ENCODE results near the gene MPP3. TPM values are rescaled to one million over a fixed set of nuclear protein-coding genes. Genes with fewer than 3 reads are reported as not detected.

Gene MPP3
- total and polyA plus RNA-seq, 2 donors (not counting 1 experiment from before 2014, with no cell fraction given), result 0.16 TPM; not detected in 1

GRCh38 chr17:43860927-43861622 lies 28.1 kb upstream of the MPP3 start:
- H3K9ac ChIP-seq (ENCODE audit: low read length), result no peak overlapping the region
- Mint-ChIP-seq H3K4me1 (no peaks in the 10 kb centered on the region), H3K27me3 (peaks cover 38% of the 10 kb centered on the region), H3K9me3 (ENCODE audit: insufficient read depth) (no peaks in the 10 kb centered on the region), H3K4me3 (no peak overlapping the region), H3K27ac (no peak overlapping the region)
- H3K27ac ChIP-seq (ENCODE audit: low read length in 2 of 2), result no peak overlapping the region
- H3K4me1 ChIP-seq (ENCODE audit: control insufficient read depth in 2 of 2, insufficient read depth in 2 of 2, low read length in 2 of 2), result no peaks in the 10 kb centered on the region
- peaks cover 0 to 23% (median 2%) of the 10 kb centered on the region in 4 experiments for H3K27me3 ChIP-seq (replicated peaks in 1 of 4; ENCODE audit: control extremely low read depth in 1 of 4, control insufficient read depth in 3 of 4, insufficient read depth in 4 of 4, low read length in 3 of 4)
- peaks cover 0 to 13% (median 0%) of the 10 kb centered on the region in 3 donors for H3K9me3 ChIP-seq (ENCODE audit: control extremely low read depth in 1 of 3, control insufficient read depth in 2 of 3, insufficient read depth in 1 of 3, low read length in 2 of 3)
- no peak for ATAC-seq (ENCODE audit: low read depth)
- CTCF ChIA-PET, result interaction anchor here (0.9 kb wide), 1 partner anchor 18 kb away, joined by 3 read pairs; no protein-coding TSS in a partner anchor
- TF ChIP-seq EZH2 (IDR thresholded peaks at IDR 0.05; ENCODE audit: borderline replicate concordance, insufficient read depth, low read depth, low read length, poor library complexity, severe bottlenecking) (no peak), CTCF (IDR thresholded peaks at IDR 0.05) (no peak)
- no peaks in the 10 kb centered on the region for H4K20me1 ChIP-seq (ENCODE audit: control insufficient read depth, insufficient read depth, low read length, poor library complexity, severe bottlenecking)
- no peaks in the 10 kb centered on the region for H3K79me2 ChIP-seq (ENCODE audit: control insufficient read depth, insufficient read depth, low read length)
- 71% methylated on average over 8 of the region's 9 CpGs for WGBS (ENCODE audit: insufficient coverage)
- H3K4me3 ChIP-seq (ENCODE audit: control extremely low read depth in 1 of 5, extremely low read depth in 1 of 5, insufficient read depth in 1 of 5, low read depth in 2 of 5, low read length in 4 of 5), result no peak overlapping the region
- H2AFZ ChIP-seq (ENCODE audit: insufficient read depth, low read depth, low read length, poor library complexity, severe bottlenecking), result no peak overlapping the region
- no peak overlapping the region for H3K4me2 ChIP-seq (replicated peaks; ENCODE audit: low read depth, low read length, poor library complexity, severe bottlenecking)
- intact Hi-C loops (cut with micrococcal nuclease), result no loop called here
- no peaks in the 10 kb centered on the region for H3K36me3 ChIP-seq (replicated peaks in 1 of 2; ENCODE audit: control extremely low read depth in 1 of 2, control insufficient read depth in 1 of 2, extremely low read depth in 1 of 2, insufficient read depth in 2 of 2, low read length in 1 of 2)
- DNase-seq, result no peak
- POLR2A ChIA-PET, result no interaction called here

- Mint-ChIP-seq H3K27me3 (peaks cover 40% of the 10 kb centered on the region), H3K27ac (no peak overlapping the region), H3K4me1 (no peaks in the 10 kb centered on the region), H3K4me3 (no peak overlapping the region), H3K9me3 (ENCODE audit: insufficient read depth) (no peaks in the 10 kb centered on the region)
- Histone ChIP-seq H3K36me3 (replicated peaks in 1 of 2; ENCODE audit: control extremely low read depth in 1 of 2, control insufficient read depth in 1 of 2, extremely low read depth in 1 of 2, insufficient read depth in 2 of 2, low read length in 1 of 2) (no peaks in the 10 kb centered on the region), H4K20me1 (ENCODE audit: control insufficient read depth, insufficient read depth, low read length, poor library complexity, severe bottlenecking) (no peaks in the 10 kb centered on the region), H3K27me3 (replicated peaks in 1 of 4; ENCODE audit: control extremely low read depth in 1 of 4, control insufficient read depth in 3 of 4, insufficient read depth in 4 of 4, low read length in 3 of 4) (peaks cover 0 to 27% (median 2%) of the 10 kb centered on the region in 4 experiments), H3K27ac (ENCODE audit: low read length in 2 of 2) (no peak overlapping the region), H3K9ac (ENCODE audit: low read length) (no peak overlapping the region), H3K79me2 (ENCODE audit: control insufficient read depth, insufficient read depth, low read length) (no peaks in the 10 kb centered on the region), H3K4me2 (replicated peaks; ENCODE audit: low read depth, low read length, poor library complexity, severe bottlenecking) (no peak overlapping the region), H2AFZ (ENCODE audit: insufficient read depth, low read depth, low read length, poor library complexity, severe bottlenecking) (no peak overlapping the region), H3K9me3 (ENCODE audit: control extremely low read depth in 1 of 3, control insufficient read depth in 2 of 3, insufficient read depth in 1 of 3, low read length in 2 of 3) (peaks cover 0 to 13% (median 0%) of the 10 kb centered on the region in 3 donors), H3K4me3 (ENCODE audit: control extremely low read depth in 1 of 5, extremely low read depth in 1 of 5, insufficient read depth in 1 of 5, low read depth in 2 of 5, low read length in 4 of 5) (no peak overlapping the region), H3K4me1 (ENCODE audit: control insufficient read depth in 2 of 2, insufficient read depth in 2 of 2, low read length in 2 of 2) (no peaks in the 10 kb centered on the region)
- ATAC-seq (ENCODE audit: low read depth) (no peak), DNase-seq (no peak)
- POLR2A ChIA-PET, result interaction anchor here (0.5 kb wide), 1 partner anchor 142 kb away, joined by 6 read pairs; no protein-coding TSS in a partner anchor
- intact Hi-C loops (cut with micrococcal nuclease), result no loop called here
- TF ChIP-seq EZH2 (IDR thresholded peaks at IDR 0.05; ENCODE audit: borderline replicate concordance, insufficient read depth, low read depth, low read length, poor library complexity, severe bottlenecking), result no peak
- TF ChIP-seq CTCF (IDR thresholded peaks at IDR 0.05), result no peak
- whole genome bisulfite sequencing (ENCODE audit: insufficient coverage), result 92% methylated on average over 10 of the region's 12 CpGs
- CTCF ChIA-PET, result interaction anchor here (1.4 kb wide), 1 partner anchor 18 kb away, joined by 5 read pairs; no protein-coding TSS in a partner anchor
These were observed 27.3 kb upstream of the MPP3 start for GRCh38 chr17:43860077-43860725.
